H9 (cell line): ENCODE results near the gene COLQ. TPM values are rescaled to one million over a fixed set of nuclear protein-coding genes. Genes with fewer than 3 reads are reported as not detected.

Source experiments
- DNase-seq: peaks from one replicate; pipeline ENCODE4 v3.0.0-alpha.2; 2017
- H2AFZ ChIP-seq: one replicate; pipeline ENCODE4 v1.6.1; 2013; ENCODE audit warnings: mild to moderate bottlenecking, low read length, control low read depth, moderate library complexity
- H2AK5ac ChIP-seq: 2 replicates; pipeline ENCODE4 v1.6.1; 2013; ENCODE audit warnings: low read length, control low read depth, mixed read lengths; ENCODE audit not compliant: insufficient read length
- H2BK120ac ChIP-seq: one replicate; pipeline ENCODE4 v1.6.1; 2013; ENCODE audit warnings: low read depth, mild to moderate bottlenecking, low read length, control low read depth, inconsistent platforms; ENCODE audit not compliant: poor library complexity, severe bottlenecking
- H2BK12ac ChIP-seq: 2 replicates; pipeline ENCODE4 v1.6.1; 2013; ENCODE audit warnings: low read length, control low read depth, mixed read lengths, low read depth; ENCODE audit not compliant: insufficient read length
- H2BK15ac ChIP-seq: 2 replicates; pipeline ENCODE4 v1.6.1; 2013; ENCODE audit warnings: low read depth, low read length, control low read depth
- H2BK20ac ChIP-seq: one replicate; pipeline ENCODE4 v1.6.1; 2013; ENCODE audit warnings: low read depth, mild to moderate bottlenecking, low read length, control low read depth, inconsistent platforms; ENCODE audit not compliant: poor library complexity, severe bottlenecking
- H2BK5ac ChIP-seq: 2 replicates; pipeline ENCODE4 v1.6.1; 2013; ENCODE audit warnings: low read length, control low read depth, mixed read lengths; ENCODE audit not compliant: insufficient read length
- H3K14ac ChIP-seq: 2 replicates; pipeline ENCODE4 v1.6.1; 2013; ENCODE audit warnings: low read length, control low read depth; ENCODE audit not compliant: insufficient read depth
- H3K18ac ChIP-seq: 2 replicates; pipeline ENCODE4 v1.6.1; 2013; ENCODE audit warnings: low read depth, mild to moderate bottlenecking, mixed read lengths, low read length, control low read depth; ENCODE audit not compliant: insufficient read length
- H3K23ac ChIP-seq: 2 replicates; pipeline ENCODE4 v1.6.1; 2013; ENCODE audit warnings: low read length, control low read depth, mixed read lengths, low read depth; ENCODE audit not compliant: insufficient read length
- H3K23me2 ChIP-seq: 2 replicates; pipeline ENCODE4 v1.6.1; 2013; ENCODE audit warnings: low read depth, mild to moderate bottlenecking, mixed read lengths, low read length, control low read depth; ENCODE audit not compliant: insufficient read length, poor library complexity, severe bottlenecking
- H3K27ac ChIP-seq: 2 replicates; pipeline ENCODE4 v1.5.1; 2013; ENCODE audit warnings: low read length, control low read depth, mixed read lengths, low read depth; ENCODE audit not compliant: insufficient read length
- H3K27me3 ChIP-seq: 2 replicates; pipeline ENCODE4 v1.6.1; 2013; ENCODE audit warnings: low read length, control low read depth, inconsistent platforms; ENCODE audit not compliant: insufficient read depth
- H3K4ac ChIP-seq: 2 replicates; pipeline ENCODE4 v1.6.1; 2013; ENCODE audit warnings: low read depth, mild to moderate bottlenecking, control low read depth, inconsistent platforms, low read length, moderate library complexity
- H3K4me1 ChIP-seq: 2 replicates; pipeline ENCODE4 v1.6.1; 2013; ENCODE audit warnings: low read length, control low read depth, inconsistent platforms; ENCODE audit not compliant: insufficient read depth
- H3K4me2 ChIP-seq: 2 replicates; pipeline ENCODE4 v1.6.1; 2013; ENCODE audit warnings: low read length, control low read depth, mixed read lengths; ENCODE audit not compliant: insufficient read length, insufficient read depth
- H3K56ac ChIP-seq: 2 replicates; pipeline ENCODE4 v1.6.1; 2013; ENCODE audit warnings: low read depth, mild to moderate bottlenecking, mixed read lengths, low read length, control low read depth; ENCODE audit not compliant: insufficient read length
- H3K79me1 ChIP-seq: 2 replicates; pipeline ENCODE4 v1.6.1; 2013; ENCODE audit warnings: low read depth, mild to moderate bottlenecking, moderate library complexity, low read length, control low read depth, inconsistent platforms; ENCODE audit not compliant: insufficient read depth, poor library complexity, severe bottlenecking
- H3K79me2 ChIP-seq: 2 replicates; pipeline ENCODE4 v1.6.1; 2013; ENCODE audit warnings: low read length, control low read depth, inconsistent platforms; ENCODE audit not compliant: insufficient read depth
- H3K9ac ChIP-seq: 2 replicates; pipeline ENCODE4 v1.6.1; 2013; ENCODE audit warnings: low read length, control low read depth, mixed read lengths; ENCODE audit not compliant: insufficient read length; ENCODE audit errors: extremely low read depth
- H3K9me3 ChIP-seq: one replicate; pipeline ENCODE4 v1.6.1; 2013; ENCODE audit warnings: low read depth, low read length, inconsistent platforms; ENCODE audit not compliant: control insufficient read depth
- H3T11ph ChIP-seq: one replicate; pipeline ENCODE4 v1.6.1; 2013; ENCODE audit warnings: mild to moderate bottlenecking, low read length, control low read depth, inconsistent platforms
- H4K20me1 ChIP-seq: one replicate; pipeline ENCODE4 v1.6.1; 2013; ENCODE audit not compliant: control insufficient read depth, insufficient read length, insufficient read depth
- H4K5ac ChIP-seq: 2 replicates; pipeline ENCODE4 v1.6.1; 2013; ENCODE audit warnings: low read depth, mild to moderate bottlenecking, mixed read lengths, low read length, control low read depth; ENCODE audit not compliant: insufficient read length
- H4K8ac ChIP-seq: replicated peaks from 2 replicates; pipeline ENCODE4 v1.6.1; 2013; ENCODE audit warnings: low read length, control low read depth, mixed read lengths, low read depth; ENCODE audit not compliant: insufficient read length
- H4K91ac ChIP-seq: 2 replicates; pipeline ENCODE4 v1.6.1; 2013; ENCODE audit warnings: low read depth, mild to moderate bottlenecking, moderate library complexity, mixed read lengths, low read length, control low read depth; ENCODE audit not compliant: insufficient read length
- H3K27ac Mint-ChIP-seq, 3 experiments: 2 replicates in 2 of 3; 3 replicates in 1 of 3; pipeline ENCODE4 v1.8.0; 2020 to 2021; ENCODE audit warnings: mixed read lengths in 3 of 3, mild to moderate bottlenecking in 1 of 3, moderate library complexity in 1 of 3
- H3K27me3 Mint-ChIP-seq: 2 replicates; pipeline ENCODE4 v1.8.0; 2021; ENCODE audit warnings: low read depth, mild to moderate bottlenecking, moderate library complexity, mixed read lengths
- H3K36me3 Mint-ChIP-seq, 3 experiments: 2 replicates in 2 of 3; 3 replicates in 1 of 3; pipeline ENCODE4 v1.8.0; 2020 to 2021; ENCODE audit warnings: low read depth in 3 of 3, mixed read lengths in 3 of 3; ENCODE audit not compliant: insufficient read depth in 1 of 3
- H3K4me1 Mint-ChIP-seq, 2 experiments: 2 replicates each; pipeline ENCODE4 v1.8.0; 2020; ENCODE audit warnings: mixed read lengths in 2 of 2
- H3K4me3 Mint-ChIP-seq, 2 experiments: 2 replicates in 1 of 2; 3 replicates in 1 of 2; pipeline ENCODE4 v1.8.0; 2020 to 2021; ENCODE audit warnings: mild to moderate bottlenecking in 2 of 2, mixed read lengths in 2 of 2, moderate library complexity in 1 of 2
- H3K9me3 Mint-ChIP-seq, 2 experiments: 2 replicates in 1 of 2; 3 replicates in 1 of 2; pipeline ENCODE4 v1.8.0; 2020; ENCODE audit warnings: mild to moderate bottlenecking in 2 of 2, mixed read lengths in 2 of 2, moderate library complexity in 1 of 2
- CTCF ChIP-seq: fragments of 200-600 bp; sonication (generic); conservative IDR thresholded peaks from 3 replicates; pipeline ENCODE4 v1.8.0; 2021; ENCODE audit warnings: antibody characterized with exemption, mild to moderate bottlenecking
- WGBS: extraction: QIAGEN DNeasy Blood & Tissue Kit; methylation state at CpG from one replicate; pipeline ENCODE4 v1.1.7; 2013; ENCODE audit warnings: missing lambda C conversion rate, low lambda C conversion rate, mixed read lengths; ENCODE audit not compliant: insufficient read length; ENCODE audit errors: extremely low coverage; 5-methylcytosine and 5-hydroxymethylcytosine counted together
- total RNA-seq: library from RNA; stranded (reverse); gene quantifications from 2 replicates; pipeline ENCODE4 v1.2.1, GENCODE V29; 2021

COLQ gene
- total RNA-seq, 1 experiment from 2014 or later = 0.61 TPM

GRCh38 chr3:15452156-15452555, 69.3 kb downstream of the COLQ start:
- Mint-ChIP-seq H3K36me3 (no peaks in the 10 kb centered on the region), H3K27ac (no peak overlapping the region), H3K4me3 (no peak overlapping the region), H3K27me3 (no peaks in the 10 kb centered on the region; the same call in 1 of the 2 replicates), H3K9me3 (no peaks in the 10 kb centered on the region), H3K4me1 (peaks cover 3% of the 10 kb centered on the region in 2 experiments; a peak in 1 of 4 replicates)
- Histone ChIP-seq H3K9me3 (no peaks in the 10 kb centered on the region), H4K91ac (no peak overlapping the region), H3K18ac (no peak overlapping the region), H2BK12ac (no peak overlapping the region), H3K14ac (no peak overlapping the region), H2BK5ac (no peak overlapping the region), H2BK15ac (no peak overlapping the region), H2BK20ac (no peak overlapping the region), H4K8ac (no peak overlapping the region), H4K5ac (no peak overlapping the region), H3K4ac (no peak overlapping the region), H3T11ph (no peak overlapping the region), H3K27me3 (no peaks in the 10 kb centered on the region), H2AK5ac (no peak overlapping the region), H4K20me1 (no peaks in the 10 kb centered on the region), H3K9ac (no peak overlapping the region), H3K27ac (no peak overlapping the region), H3K79me1 (no peaks in the 10 kb centered on the region), H3K23me2 (no peaks in the 10 kb centered on the region), H2AFZ (no peak overlapping the region), H3K79me2 (no peaks in the 10 kb centered on the region), H2BK120ac (no peak overlapping the region), H3K23ac (no peak overlapping the region), H3K56ac (no peak overlapping the region), H3K4me2 (no peak overlapping the region), H3K4me1 (no peaks in the 10 kb centered on the region)
- DNase-seq = no peak
- no CpG with 5 or more reads among the region's 9 CpGs for WGBS
- no peak for TF ChIP-seq CTCF
